GM12878 (cell line): ENCODE data around the gene DENND6B. TPM values are rescaled to one million over a fixed set of nuclear protein-coding genes. Genes with fewer than 3 reads are reported as not detected.

Experiments
- CBX5 ChIP-seq: sonication (generic); IDR thresholded peaks from 2 replicates; pipeline ENCODE4 v1.6.1; 2016; ENCODE audit warnings: low read depth, moderate library complexity, mild to moderate bottlenecking, inconsistent platforms
- HDGF ChIP-seq: fragments of 450-650 bp; IDR thresholded peaks from 2 replicates; pipeline ENCODE4 v1.6.1; 2016; ENCODE audit warnings: antibody characterized with exemption
- JUNB ChIP-seq: IDR thresholded peaks from 2 replicates; pipeline ENCODE4 v1.6.1; 2016; ENCODE audit warnings: antibody characterized with exemption, mild to moderate bottlenecking
- LARP7 ChIP-seq: fragments of 450-650 bp; IDR thresholded peaks from 2 replicates; pipeline ENCODE4 v1.6.1; 2017; ENCODE audit warnings: mild to moderate bottlenecking
- SMC3 ChIP-seq: IDR thresholded peaks from 2 replicates; pipeline ENCODE4 v1.6.1; 2011; ENCODE audit warnings: low read length, improper control_type of control experiment, borderline replicate concordance
- polyA plus RNA-seq, 11 experiments: library from polyadenylated mRNA; depleted of rRNA in 4 of 11; unstranded in 6 of 11; stranded (reverse) in 5 of 11; fragments of >200 nt; fragmentation: Nextera tagmentation in 4 of 11; fragmentation: Illumina TruSeq in 1 of 11; extraction: Ambion mirVana in 4 of 11; extraction: Trizol in 1 of 11; gene quantifications; 1 replicate in 1 of 11; 2 replicates in 10 of 11; pipeline versions ENCODE4 v1.2.1 to v1.2.3, GENCODE V29; 2011 to 2016; ENCODE audit warnings: inconsistent platforms in 2 of 11, missing spikeins in 2 of 11, low read depth in 1 of 11
- total RNA-seq, 4 experiments: library from RNA; depleted of rRNA in 3 of 4; stranded (reverse); fragments of >200 nt in 3 of 4; fragmentation: Illumina TruSeq in 1 of 4; extraction: Trizol in 1 of 4; gene quantifications; 2 replicates each; pipeline versions ENCODE4 v1.2.1 to v1.2.3, GENCODE V29; 2013 to 2021
- TF ChIP-seq, protein P1 (sequence below): fragments of 450-650 bp; formaldehyde crosslinking; IDR thresholded peaks from 2 replicates; pipeline ENCODE4 v1.5.0; 2022; ENCODE audit warnings: mild to moderate bottlenecking, missing genetic modification characterization
- TF ChIP-seq, protein P2 (sequence below): IDR thresholded peaks from 2 replicates; pipeline ENCODE4 v1.6.1; 2011; ENCODE audit warnings: borderline replicate concordance, low read depth, mild to moderate bottlenecking, moderate library complexity, low read length; ENCODE audit not compliant: insufficient read depth, poor library complexity, severe bottlenecking

The DENND6B gene
- total and polyA plus RNA-seq, 10 of the 15 experiments (the other 5 are each of a cell fraction or from before 2014, with no cell fraction given): 0.72 to 11.3 (median 6.2) TPM

DNA sequence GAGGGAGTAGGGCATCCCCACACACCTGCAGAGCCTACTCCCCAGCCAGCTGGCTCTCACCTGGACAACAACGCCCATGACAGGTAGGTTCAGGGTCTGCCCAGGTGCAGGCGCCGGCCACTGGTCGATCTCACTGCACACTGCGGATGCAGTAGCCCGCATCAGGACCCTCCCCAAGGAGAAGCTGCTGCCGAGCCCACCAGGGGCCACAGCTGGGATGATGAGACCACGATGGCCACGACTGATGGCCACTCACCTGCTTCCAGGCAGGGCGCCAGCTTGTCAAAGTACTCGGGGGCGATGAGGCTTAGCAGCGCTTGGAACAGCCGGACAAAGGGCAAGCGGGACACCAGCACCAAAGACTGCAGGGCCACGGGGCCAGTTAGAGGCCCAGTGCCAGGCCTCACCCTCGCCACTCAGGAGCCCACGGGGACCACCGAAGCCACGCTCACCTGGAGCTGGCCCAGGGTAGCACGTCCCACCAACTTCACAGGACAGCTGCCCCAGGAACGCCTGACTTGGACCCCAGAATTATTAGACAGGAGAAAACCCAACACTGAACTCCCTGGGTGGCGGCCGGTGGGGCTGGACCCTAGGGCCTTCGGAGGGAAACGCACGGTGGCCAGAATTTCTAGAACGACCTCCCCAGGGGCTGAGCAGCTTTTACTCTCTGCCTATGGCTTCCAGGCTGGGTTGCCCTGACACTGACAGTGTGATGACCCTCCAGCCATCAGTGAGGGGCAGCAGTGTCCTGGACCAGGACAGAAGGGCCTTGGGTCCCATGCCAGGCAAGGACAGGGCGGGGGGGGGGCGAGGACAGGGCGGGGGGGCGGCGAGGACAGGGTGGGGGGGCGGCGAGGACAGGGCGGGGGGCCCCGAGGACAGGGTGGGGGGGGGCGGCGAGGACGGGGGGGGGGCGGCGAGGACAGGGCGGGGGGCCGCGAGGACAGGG, 10.4 kb downstream of the DENND6B start (continued):
- TF ChIP-seq SMC3: no peak
- TF ChIP-seq LARP7: no peak
- TF ChIP-seq, protein P1, sequence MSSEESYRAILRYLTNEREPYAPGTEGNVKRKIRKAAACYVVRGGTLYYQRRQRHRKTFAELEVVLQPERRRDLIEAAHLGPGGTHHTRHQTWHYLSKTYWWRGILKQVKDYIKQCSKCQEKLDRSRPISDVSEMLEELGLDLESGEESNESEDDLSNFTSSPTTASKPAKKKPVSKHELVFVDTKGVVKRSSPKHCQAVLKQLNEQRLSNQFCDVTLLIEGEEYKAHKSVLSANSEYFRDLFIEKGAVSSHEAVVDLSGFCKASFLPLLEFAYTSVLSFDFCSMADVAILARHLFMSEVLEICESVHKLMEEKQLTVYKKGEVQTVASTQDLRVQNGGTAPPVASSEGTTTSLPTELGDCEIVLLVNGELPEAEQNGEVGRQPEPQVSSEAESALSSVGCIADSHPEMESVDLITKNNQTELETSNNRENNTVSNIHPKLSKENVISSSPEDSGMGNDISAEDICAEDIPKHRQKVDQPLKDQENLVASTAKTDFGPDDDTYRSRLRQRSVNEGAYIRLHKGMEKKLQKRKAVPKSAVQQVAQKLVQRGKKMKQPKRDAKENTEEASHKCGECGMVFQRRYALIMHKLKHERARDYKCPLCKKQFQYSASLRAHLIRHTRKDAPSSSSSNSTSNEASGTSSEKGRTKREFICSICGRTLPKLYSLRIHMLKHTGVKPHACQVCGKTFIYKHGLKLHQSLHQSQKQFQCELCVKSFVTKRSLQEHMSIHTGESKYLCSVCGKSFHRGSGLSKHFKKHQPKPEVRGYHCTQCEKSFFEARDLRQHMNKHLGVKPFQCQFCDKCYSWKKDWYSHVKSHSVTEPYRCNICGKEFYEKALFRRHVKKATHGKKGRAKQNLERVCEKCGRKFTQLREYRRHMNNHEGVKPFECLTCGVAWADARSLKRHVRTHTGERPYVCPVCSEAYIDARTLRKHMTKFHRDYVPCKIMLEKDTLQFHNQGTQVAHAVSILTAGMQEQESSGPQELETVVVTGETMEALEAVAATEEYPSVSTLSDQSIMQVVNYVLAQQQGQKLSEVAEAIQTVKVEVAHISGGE (CRISPR knock-in tag): no peak
- no peak for TF ChIP-seq JUNB
- no peak for TF ChIP-seq HDGF
- no peak for TF ChIP-seq CBX5
- TF ChIP-seq, protein P2, sequence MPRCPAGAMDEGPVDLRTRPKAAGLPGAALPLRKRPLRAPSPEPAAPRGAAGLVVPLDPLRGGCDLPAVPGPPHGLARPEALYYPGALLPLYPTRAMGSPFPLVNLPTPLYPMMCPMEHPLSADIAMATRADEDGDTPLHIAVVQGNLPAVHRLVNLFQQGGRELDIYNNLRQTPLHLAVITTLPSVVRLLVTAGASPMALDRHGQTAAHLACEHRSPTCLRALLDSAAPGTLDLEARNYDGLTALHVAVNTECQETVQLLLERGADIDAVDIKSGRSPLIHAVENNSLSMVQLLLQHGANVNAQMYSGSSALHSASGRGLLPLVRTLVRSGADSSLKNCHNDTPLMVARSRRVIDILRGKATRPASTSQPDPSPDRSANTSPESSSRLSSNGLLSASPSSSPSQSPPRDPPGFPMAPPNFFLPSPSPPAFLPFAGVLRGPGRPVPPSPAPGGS: no peak
- TF ChIP-seq, all 136 proteins: peak for 0
